GM18526 (cell line): ENCODE measurements around the gene ANKRD63.

ENCODE experiments used
- POLR2A ChIP-seq: IDR thresholded peaks from 3 replicates; pipeline ENCODE4 v1.6.1; 2011; ENCODE audit not compliant: insufficient read length; ENCODE audit errors: extremely low read depth

Gene ANKRD63

DNA sequence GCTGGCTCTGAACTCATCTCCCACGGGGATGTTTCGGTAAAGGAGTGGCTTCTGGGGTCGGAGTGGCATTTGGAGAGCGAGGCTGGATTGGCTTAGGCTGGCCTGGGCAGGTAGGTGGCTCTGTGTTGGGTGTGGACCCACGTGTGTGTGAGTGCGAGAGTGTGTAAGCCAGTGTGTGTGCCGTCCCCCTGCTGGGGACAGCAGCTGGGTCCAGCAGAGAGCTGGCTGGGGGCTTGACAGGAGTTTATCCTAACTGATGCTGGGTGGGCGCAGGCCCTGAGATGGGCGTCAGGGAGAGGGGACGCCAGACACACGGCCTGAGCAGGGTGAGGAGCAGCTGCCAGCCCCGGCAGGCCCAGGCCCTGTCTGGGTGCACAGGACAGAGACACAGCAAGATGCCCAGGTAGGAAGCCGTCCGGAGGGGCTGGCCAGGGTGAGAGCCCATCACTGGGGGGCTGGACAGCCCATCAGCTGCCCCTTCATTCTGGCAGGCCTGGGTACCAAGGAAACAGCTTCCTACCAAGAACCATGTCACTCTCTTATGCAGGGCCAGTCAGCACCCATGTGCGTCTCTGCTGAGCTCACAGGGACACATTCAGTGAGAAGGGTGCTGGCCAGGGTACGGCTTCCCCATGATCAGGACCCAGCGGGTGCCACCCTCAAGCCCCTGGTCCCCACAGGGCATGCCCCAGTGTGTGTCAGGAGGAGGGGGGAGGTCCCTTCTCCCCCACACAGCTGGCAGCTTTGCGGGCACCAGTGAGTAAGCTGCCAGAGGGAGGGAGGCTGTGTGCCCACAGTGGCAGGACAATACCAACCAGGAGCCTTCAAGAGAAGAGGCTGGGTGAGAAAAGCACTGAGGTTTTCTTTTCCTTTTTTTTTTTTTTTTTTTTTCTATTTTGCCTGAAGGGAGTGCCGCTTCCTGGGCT lies 42.9 kb downstream of the ANKRD63 start:
- no peak for TF ChIP-seq POLR2A

- no peak for TF ChIP-seq POLR2A
Observed at GRCh38 chr15:40239404-40239692, 43.5 kb downstream of the ANKRD63 start.

- TF ChIP-seq POLR2A = no peak
Observed at GRCh38 chr15:40238532-40239403, 44.1 kb downstream of the ANKRD63 start, which contains the start of gene PAK6. Gene PAK6, plus strand, starts transcription at chr15:40239063. Its CDS starts 25,723 bp downstream, at chr15:40264786.

GRCh38 chr15:40235201-40235885 lies 47.5 kb downstream of the ANKRD63 start:
- no peak for TF ChIP-seq POLR2A

DNA sequence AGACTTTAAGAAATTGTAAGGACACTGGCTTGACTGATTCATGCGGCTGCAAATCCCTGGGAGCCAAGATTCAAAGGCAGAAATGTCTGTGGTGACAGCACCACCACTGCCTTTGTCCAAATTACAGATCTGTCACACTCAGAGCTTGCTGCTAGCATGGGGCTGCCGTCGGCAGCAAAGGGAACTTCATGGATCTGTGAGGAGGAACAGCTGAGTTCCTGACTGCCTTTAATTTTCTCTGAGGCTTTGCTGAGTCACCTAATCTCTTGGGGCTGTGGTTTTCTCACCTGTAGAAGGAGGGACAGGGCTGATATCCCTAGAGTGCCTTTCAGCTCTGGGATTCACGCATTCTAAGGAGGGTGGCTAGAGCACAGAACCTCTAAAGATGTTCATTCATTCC lies 48.1 kb downstream of the ANKRD63 start:
- no peak for TF ChIP-seq POLR2A

- TF ChIP-seq POLR2A = no peak
Observed at GRCh38 chr15:40233727-40234577, 48.9 kb downstream of the ANKRD63 start.

GRCh38 chr15:40232625-40233070 lies 50.2 kb downstream of the ANKRD63 start:
- no peak for TF ChIP-seq POLR2A
